Fibroblast of the conjunctiva (primary cell): ENCODE data around the gene PFN4.
"Not testable (repeated sequence)": the region's sequence is repeated elsewhere in the genome, so short reads cannot be mapped to it uniquely, and the experiment has no call there.

Source experiments
- DNase-seq: peaks from one replicate; pipeline ENCODE4 v3.0.0-alpha.2; 2010; ENCODE audit warnings: low read depth

Gene PFN4

GRCh38 chr2:24111407-24111901 lies 11.7 kb downstream of the PFN4 start:
- DNase-seq, result no peak

- no peak for DNase-seq
These were observed 12.4 kb downstream of the PFN4 start for GRCh38 chr2:24110660-24111303.

GRCh38 chr2:24109431-24109830 lies 13.7 kb downstream of the PFN4 start:
- not testable (repeated sequence) for DNase-seq

- no peak for DNase-seq
These were observed 15.8 kb downstream of the PFN4 start for GRCh38 chr2:24107336-24107735.

GRCh38 chr2:24106786-24107185 lies 16.3 kb downstream of the PFN4 start:
- no peak for DNase-seq

GRCh38 chr2:24105816-24106215 lies 17.3 kb downstream of the PFN4 start:
- DNase-seq, result no peak

- no peak for DNase-seq
These were observed 18.2 kb downstream of the PFN4 start for GRCh38 chr2:24104906-24105305.

GRCh38 chr2:24104110-24104650 lies 19.0 kb downstream of the PFN4 start:
- no peak for DNase-seq

GRCh38 chr2:24102677-24103076 lies 20.5 kb downstream of the PFN4 start:
- no peak for DNase-seq

- no peak for DNase-seq
These were observed 21.1 kb downstream of the PFN4 start for GRCh38 chr2:24101992-24102391.

- not testable (repeated sequence) for DNase-seq
These were observed 22.4 kb downstream of the PFN4 start for GRCh38 chr2:24100732-24101131.

- not testable (repeated sequence) for DNase-seq
These were observed 27.9 kb downstream of the PFN4 start for GRCh38 chr2:24095171-24095677.

GRCh38 chr2:24093270-24093669 lies 29.9 kb downstream of the PFN4 start:
- DNase-seq, result not testable (repeated sequence)

GRCh38 chr2:24088821-24089359 lies 34.2 kb downstream of the PFN4 start:
- DNase-seq, result no peak

GRCh38 chr2:24087032-24087431 lies 36.1 kb downstream of the PFN4 start:
- no peak for DNase-seq

GRCh38 chr2:24086241-24086640 lies 36.9 kb downstream of the PFN4 start:
- DNase-seq, result no peak

GRCh38 chr2:24085200-24085489 lies 38.0 kb downstream of the PFN4 start:
- DNase-seq, result no peak

GRCh38 chr2:24084386-24085199 lies 38.5 kb downstream of the PFN4 start, which contains the start of gene TP53I3:
TSS of gene TP53I3 (minus strand) at chr2:24084834. CDS start at chr2:24084326, 508 bp downstream.
- peak; percentile 89 for DNase-seq

- DNase-seq, result peak; percentile 83
These were observed 39.4 kb downstream of the PFN4 start for GRCh38 chr2:24083567-24084385.

GRCh38 chr2:24082787-24083566 lies 40.2 kb downstream of the PFN4 start:
- no peak for DNase-seq

GRCh38 chr2:24080701-24081100 lies 42.4 kb downstream of the PFN4 start:
- no peak for DNase-seq
